SK-N-SH (cell line): ENCODE measurements around the gene SMARCA2. TPM values are rescaled to one million over a fixed set of nuclear protein-coding genes. Genes with fewer than 3 reads are reported as not detected.

Experiments
- CTCF ChIA-PET: fragments of 300-600, 350-600 bp; formaldehyde crosslinking; extraction: SDS; loops from one replicate; lab custom pipeline; 2021; lab: Yijun Ruan, JAX
- POLR2A ChIA-PET: fragments of 350-600 bp; sonication (Branson Sonifier 250); formaldehyde crosslinking; extraction: SDS; loops from one replicate; lab custom pipeline; 2020; ENCODE audit warnings: antibody characterized with exemption, inconsistent platforms; lab: Yijun Ruan, JAX
- DNase-seq: peaks from one replicate; pipeline ENCODE4 v3.0.0; 2012
- H2AFZ ChIP-seq: fragments of 200-600 bp; sonication (generic); 2 replicates; pipeline ENCODE4 v1.8.1; 2016; ENCODE audit warnings: antibody characterized with exemption, mild to moderate bottlenecking, low read depth
- H3F3A ChIP-seq: fragments of 200-600 bp; sonication (generic); replicated peaks from 2 replicates; pipeline ENCODE3; 2016; ENCODE audit warnings: antibody characterized with exemption, mild to moderate bottlenecking; ENCODE audit not compliant: insufficient read depth
- H3K27ac ChIP-seq, 2 experiments: fragments of 200-500 bp in 1 of 2; fragments of 200-600 bp in 1 of 2; sonication (Bioruptor generic) in 1 of 2; sonication (generic), shearing (Covaris generic) in 1 of 2; 2 replicates each; pipeline versions ENCODE4 v1.5.1 to v1.6.1; 2014 to 2016; ENCODE audit warnings: low read depth in 2 of 2, inconsistent platforms in 1 of 2, low read length in 1 of 2, mild to moderate bottlenecking in 1 of 2, mixed read lengths in 1 of 2
- H3K27me3 ChIP-seq: fragments of 200-600 bp; sonication (generic), shearing (Covaris generic); 2 replicates; pipeline ENCODE4 v1.6.1; 2016; ENCODE audit warnings: mixed run types; ENCODE audit not compliant: insufficient read depth
- H3K36me3 ChIP-seq, 2 experiments: fragments of 200-500 bp in 1 of 2; fragments of 200-600 bp in 1 of 2; sonication (Bioruptor generic) in 1 of 2; sonication (generic) in 1 of 2; replicated peaks in 1 of 2; 2 replicates each; pipeline versions ENCODE3 to v1.5.1; 2014 to 2016; ENCODE audit warnings: low read length in 1 of 2, mild to moderate bottlenecking in 1 of 2; ENCODE audit not compliant: insufficient read depth in 2 of 2, control insufficient read depth in 1 of 2
- H3K4me1 ChIP-seq, 2 experiments: fragments of 200-500 bp in 1 of 2; fragments of 200-600 bp in 1 of 2; sonication (Bioruptor generic) in 1 of 2; sonication (generic), shearing (Covaris generic) in 1 of 2; 2 replicates each; pipeline versions ENCODE4 v1.5.1 to v1.6.1; 2014 to 2016; ENCODE audit warnings: low read depth in 1 of 2, low read length in 1 of 2, mixed run types in 1 of 2; ENCODE audit not compliant: insufficient read depth in 2 of 2, control insufficient read depth in 1 of 2
- H3K4me2 ChIP-seq: fragments of 200-600 bp; sonication (generic), shearing (Covaris generic); 2 replicates; pipeline ENCODE4 v1.6.1; 2017; ENCODE audit warnings: mixed run types
- H3K4me3 ChIP-seq, 2 experiments: fragments of 200-500 bp in 1 of 2; fragments of 200-600 bp in 1 of 2; sonication (Bioruptor generic) in 1 of 2; sonication (generic), shearing (Covaris generic) in 1 of 2; 2 replicates each; pipeline versions ENCODE4 v1.5.1 to v1.8.1; 2014 to 2016; ENCODE audit warnings: low read depth in 2 of 2, inconsistent platforms in 1 of 2, low read length in 1 of 2, mild to moderate bottlenecking in 1 of 2, mixed read lengths in 1 of 2, moderate library complexity in 1 of 2
- H3K79me2 ChIP-seq: fragments of 200-600 bp; sonication (generic); 2 replicates; pipeline ENCODE4 v1.8.1; 2017; ENCODE audit warnings: mild to moderate bottlenecking; ENCODE audit not compliant: insufficient read depth
- H3K9ac ChIP-seq: fragments of 200-600 bp; sonication (generic); 2 replicates; pipeline ENCODE4 v1.6.1; 2017; ENCODE audit warnings: mixed run types
- H3K9me2 ChIP-seq: fragments of 200-600 bp; sonication (generic); 2 replicates; pipeline ENCODE4 v1.6.1; 2017; ENCODE audit warnings: mixed run types
- H3K9me3 ChIP-seq: fragments of 200-600 bp; sonication (generic); 2 replicates; pipeline ENCODE4 v1.6.1; 2017; ENCODE audit warnings: mixed run types, mild to moderate bottlenecking, moderate library complexity
- H4K20me1 ChIP-seq: fragments of 200-600 bp; sonication (generic); 2 replicates; pipeline ENCODE4 v1.6.1; 2017; ENCODE audit warnings: mild to moderate bottlenecking, mixed run types; ENCODE audit not compliant: insufficient read depth
- EZH2phosphoT487 ChIP-seq: fragments of 200-600 bp; sonication (generic); IDR thresholded peaks from 2 replicates; pipeline ENCODE4 v1.6.1; 2017; ENCODE audit warnings: low read depth, mixed run types, mild to moderate bottlenecking, antibody characterized with exemption, moderate library complexity, borderline replicate concordance
- MEF2A ChIP-seq: IDR thresholded peaks from 2 replicates; pipeline ENCODE4 v1.4.0; 2012; ENCODE audit warnings: low read depth, borderline replicate concordance
- MXI1 ChIP-seq: IDR thresholded peaks from 2 replicates; pipeline ENCODE4 v1.6.1; 2012; ENCODE audit warnings: mild to moderate bottlenecking, low read depth, low read length, improper control_type of control experiment
- NFIC ChIP-seq: IDR thresholded peaks from 2 replicates; pipeline ENCODE4 v1.4.0; 2012; ENCODE audit warnings: borderline replicate concordance
- POLR2AphosphoS5 ChIP-seq: IDR thresholded peaks from 2 replicates; pipeline ENCODE4 v1.6.1; 2012; ENCODE audit warnings: low read depth, low read length
- SIN3A ChIP-seq: IDR thresholded peaks from 2 replicates; pipeline ENCODE4 v1.6.1; 2012; ENCODE audit warnings: low read depth, mild to moderate bottlenecking, low read length, moderate library complexity, borderline replicate concordance
- TCF12 ChIP-seq: IDR thresholded peaks from 2 replicates; pipeline ENCODE4 v1.4.0; 2012
- WGBS: methylation state at CpG from one replicate; pipeline ENCODE4 v1.1.6; 2017; ENCODE audit warnings: low lambda C conversion rate; 5-methylcytosine and 5-hydroxymethylcytosine counted together
- polyA plus RNA-seq, 3 experiments: library from polyadenylated mRNA; depleted of rRNA; stranded (reverse); fragments of >200 nt; gene quantifications; 2 replicates each; pipeline ENCODE4 v1.2.3, GENCODE V29; 2012
- TF ChIP-seq, protein P1 (sequence below): fragments of 200-600 bp; sonication (generic); IDR thresholded peaks from 2 replicates; pipeline ENCODE4 v1.6.1; 2017; ENCODE audit warnings: antibody characterized with exemption, mild to moderate bottlenecking, moderate library complexity
- TF ChIP-seq, protein P2 (sequence below): fragments of 150-350 bp; IDR thresholded peaks from 2 replicates; pipeline ENCODE4 v1.6.1; 2016; ENCODE audit warnings: mild to moderate bottlenecking, low read depth, low read length
- TF ChIP-seq, protein P3 (sequence below): IDR thresholded peaks from 2 replicates; pipeline ENCODE4 v1.4.0; 2012; ENCODE audit warnings: low read depth, borderline replicate concordance
- TF ChIP-seq, protein P4 (sequence below): IDR thresholded peaks from 2 replicates; pipeline ENCODE4 v1.4.0; 2012; ENCODE audit warnings: low read depth, borderline replicate concordance

SMARCA2 gene
- polyA plus RNA-seq, 1 of the 3 experiments (the other 2 are of a cell fraction): 17.4 TPM

DNA sequence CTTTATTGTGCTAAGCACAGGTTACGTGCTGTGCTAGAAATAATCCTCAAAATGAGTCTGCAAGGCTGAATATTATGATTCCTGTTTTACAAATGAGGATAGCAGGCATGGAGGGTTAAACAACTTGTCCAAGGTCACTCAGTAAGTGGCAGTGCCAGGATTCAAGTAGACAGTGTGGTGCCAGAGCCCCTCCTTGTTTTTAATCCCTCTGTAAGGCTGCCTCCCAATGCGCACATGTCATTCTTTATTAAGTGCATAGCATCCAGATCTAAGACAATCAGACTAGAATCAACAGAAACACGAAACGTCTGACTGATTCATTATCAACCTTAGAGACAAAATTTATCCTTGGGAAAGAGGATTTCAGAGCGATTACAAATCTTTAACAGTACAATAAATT lies 199.6 kb downstream of the SMARCA2 start (continued):
- TF ChIP-seq, protein P1, sequence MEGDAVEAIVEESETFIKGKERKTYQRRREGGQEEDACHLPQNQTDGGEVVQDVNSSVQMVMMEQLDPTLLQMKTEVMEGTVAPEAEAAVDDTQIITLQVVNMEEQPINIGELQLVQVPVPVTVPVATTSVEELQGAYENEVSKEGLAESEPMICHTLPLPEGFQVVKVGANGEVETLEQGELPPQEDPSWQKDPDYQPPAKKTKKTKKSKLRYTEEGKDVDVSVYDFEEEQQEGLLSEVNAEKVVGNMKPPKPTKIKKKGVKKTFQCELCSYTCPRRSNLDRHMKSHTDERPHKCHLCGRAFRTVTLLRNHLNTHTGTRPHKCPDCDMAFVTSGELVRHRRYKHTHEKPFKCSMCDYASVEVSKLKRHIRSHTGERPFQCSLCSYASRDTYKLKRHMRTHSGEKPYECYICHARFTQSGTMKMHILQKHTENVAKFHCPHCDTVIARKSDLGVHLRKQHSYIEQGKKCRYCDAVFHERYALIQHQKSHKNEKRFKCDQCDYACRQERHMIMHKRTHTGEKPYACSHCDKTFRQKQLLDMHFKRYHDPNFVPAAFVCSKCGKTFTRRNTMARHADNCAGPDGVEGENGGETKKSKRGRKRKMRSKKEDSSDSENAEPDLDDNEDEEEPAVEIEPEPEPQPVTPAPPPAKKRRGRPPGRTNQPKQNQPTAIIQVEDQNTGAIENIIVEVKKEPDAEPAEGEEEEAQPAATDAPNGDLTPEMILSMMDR: no peak
- TF ChIP-seq POLR2AphosphoS5 (no peak), MEF2A (no peak), NFIC (no peak), EZH2phosphoT487 (no peak)

DNA sequence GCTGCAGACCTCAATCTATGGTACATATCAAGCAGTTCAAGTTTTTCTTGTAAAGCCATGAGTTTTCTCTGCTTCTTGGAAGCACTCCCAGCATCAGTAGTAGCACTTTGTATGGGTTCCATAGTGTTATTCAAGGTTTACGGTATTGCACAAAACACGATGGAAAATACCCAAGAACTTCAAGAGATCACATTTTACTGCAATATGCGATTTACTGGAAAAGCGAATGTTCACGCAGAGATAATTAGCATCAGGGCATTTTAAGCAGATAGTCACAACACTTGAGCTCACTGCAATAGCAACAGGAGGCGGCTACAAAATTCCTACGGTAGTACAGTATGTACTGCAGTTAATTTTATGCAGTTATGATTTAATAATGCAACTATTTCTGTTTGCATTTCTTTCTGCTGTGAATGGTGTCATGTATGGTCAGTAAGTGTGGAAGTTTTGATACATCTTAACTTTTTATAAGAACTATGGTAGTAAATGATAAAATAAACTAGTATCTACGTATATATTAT lies 200.8 kb downstream of the SMARCA2 start:
- Histone ChIP-seq H3K4me2 (no peak overlapping the region), H3K79me2 (no peaks in the 10 kb centered on the region), H3K9ac (no peak overlapping the region), H3K27ac (no peak overlapping the region), H3K4me3 (no peak overlapping the region), H3K27me3 (no peaks in the 10 kb centered on the region), H4K20me1 (no peaks in the 10 kb centered on the region), H3F3A (no peaks in the 10 kb centered on the region), H3K9me2 (no peaks in the 10 kb centered on the region), H2AFZ (no peak overlapping the region)
- WGBS: 82% methylated on average over 8 of the region's 8 CpGs
- no peak for DNase-seq
- no peak for TF ChIP-seq TCF12
- TF ChIP-seq MEF2A: no peak
- TF ChIP-seq SIN3A: no peak
- TF ChIP-seq, protein P2, sequence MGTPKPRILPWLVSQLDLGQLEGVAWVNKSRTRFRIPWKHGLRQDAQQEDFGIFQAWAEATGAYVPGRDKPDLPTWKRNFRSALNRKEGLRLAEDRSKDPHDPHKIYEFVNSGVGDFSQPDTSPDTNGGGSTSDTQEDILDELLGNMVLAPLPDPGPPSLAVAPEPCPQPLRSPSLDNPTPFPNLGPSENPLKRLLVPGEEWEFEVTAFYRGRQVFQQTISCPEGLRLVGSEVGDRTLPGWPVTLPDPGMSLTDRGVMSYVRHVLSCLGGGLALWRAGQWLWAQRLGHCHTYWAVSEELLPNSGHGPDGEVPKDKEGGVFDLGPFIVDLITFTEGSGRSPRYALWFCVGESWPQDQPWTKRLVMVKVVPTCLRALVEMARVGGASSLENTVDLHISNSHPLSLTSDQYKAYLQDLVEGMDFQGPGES: no peak
- no peak for TF ChIP-seq MXI1
- TF ChIP-seq, protein P3, sequence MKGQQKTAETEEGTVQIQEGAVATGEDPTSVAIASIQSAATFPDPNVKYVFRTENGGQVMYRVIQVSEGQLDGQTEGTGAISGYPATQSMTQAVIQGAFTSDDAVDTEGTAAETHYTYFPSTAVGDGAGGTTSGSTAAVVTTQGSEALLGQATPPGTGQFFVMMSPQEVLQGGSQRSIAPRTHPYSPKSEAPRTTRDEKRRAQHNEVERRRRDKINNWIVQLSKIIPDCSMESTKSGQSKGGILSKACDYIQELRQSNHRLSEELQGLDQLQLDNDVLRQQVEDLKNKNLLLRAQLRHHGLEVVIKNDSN: no peak
- TF ChIP-seq, protein P4, sequence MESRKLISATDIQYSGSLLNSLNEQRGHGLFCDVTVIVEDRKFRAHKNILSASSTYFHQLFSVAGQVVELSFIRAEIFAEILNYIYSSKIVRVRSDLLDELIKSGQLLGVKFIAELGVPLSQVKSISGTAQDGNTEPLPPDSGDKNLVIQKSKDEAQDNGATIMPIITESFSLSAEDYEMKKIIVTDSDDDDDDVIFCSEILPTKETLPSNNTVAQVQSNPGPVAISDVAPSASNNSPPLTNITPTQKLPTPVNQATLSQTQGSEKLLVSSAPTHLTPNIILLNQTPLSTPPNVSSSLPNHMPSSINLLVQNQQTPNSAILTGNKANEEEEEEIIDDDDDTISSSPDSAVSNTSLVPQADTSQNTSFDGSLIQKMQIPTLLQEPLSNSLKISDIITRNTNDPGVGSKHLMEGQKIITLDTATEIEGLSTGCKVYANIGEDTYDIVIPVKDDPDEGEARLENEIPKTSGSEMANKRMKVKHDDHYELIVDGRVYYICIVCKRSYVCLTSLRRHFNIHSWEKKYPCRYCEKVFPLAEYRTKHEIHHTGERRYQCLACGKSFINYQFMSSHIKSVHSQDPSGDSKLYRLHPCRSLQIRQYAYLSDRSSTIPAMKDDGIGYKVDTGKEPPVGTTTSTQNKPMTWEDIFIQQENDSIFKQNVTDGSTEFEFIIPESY: no peak
- TF ChIP-seq, all 33 proteins: peak for 0
- no peaks in the 10 kb centered on the region for H3K36me3 ChIP-seq
- ChIA-PET POLR2A (no interaction called here), CTCF (no interaction called here)
- H3K4me1 ChIP-seq: peaks cover 0 to 4% of the 10 kb centered on the region in 2 experiments; a peak in 3 of 4 replicates
- H3K9me3 ChIP-seq: no peaks in the 10 kb centered on the region
